Glomerular visceral epithelial cell (primary cell): Measurements from ENCODE around the gene KIF23.
A peak's percentile ranks its signal among the peaks of the same experiment; 100 is the strongest.

Experiments used
- DNase-seq: peaks from one replicate; pipeline ENCODE4 v3.0.0-alpha.2; 2016; ENCODE audit errors: extremely low spot score

KIF23 gene

DNA sequence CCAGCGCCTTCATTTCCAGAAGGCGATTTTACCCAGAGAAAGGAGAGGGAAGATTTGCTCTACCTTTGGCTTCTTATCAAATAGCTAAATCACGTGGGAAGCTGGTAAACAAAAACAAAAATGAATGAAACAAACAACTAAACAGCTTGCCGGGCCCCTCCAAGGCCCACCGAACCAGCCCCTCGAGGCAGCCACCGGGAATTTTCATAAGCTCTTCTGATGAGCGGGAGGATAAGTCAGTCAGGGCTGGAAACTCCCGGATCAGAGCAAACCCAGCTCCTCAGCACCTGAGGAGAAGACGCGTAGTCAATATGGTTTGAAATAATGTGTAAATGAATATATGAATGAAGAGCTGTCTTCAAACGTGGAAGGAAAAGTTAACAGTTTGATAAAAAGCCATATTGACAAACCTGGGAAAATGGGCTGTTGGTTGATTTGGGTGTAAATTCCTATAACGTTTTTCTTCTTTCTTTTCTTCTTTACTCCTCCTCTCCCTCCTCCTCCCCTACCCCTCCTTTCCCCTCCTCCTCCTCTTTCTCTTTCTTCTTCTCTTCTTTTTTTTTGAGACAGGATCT, 49.1 kb downstream of the KIF23 start:
- DNase-seq: no peak

DNA sequence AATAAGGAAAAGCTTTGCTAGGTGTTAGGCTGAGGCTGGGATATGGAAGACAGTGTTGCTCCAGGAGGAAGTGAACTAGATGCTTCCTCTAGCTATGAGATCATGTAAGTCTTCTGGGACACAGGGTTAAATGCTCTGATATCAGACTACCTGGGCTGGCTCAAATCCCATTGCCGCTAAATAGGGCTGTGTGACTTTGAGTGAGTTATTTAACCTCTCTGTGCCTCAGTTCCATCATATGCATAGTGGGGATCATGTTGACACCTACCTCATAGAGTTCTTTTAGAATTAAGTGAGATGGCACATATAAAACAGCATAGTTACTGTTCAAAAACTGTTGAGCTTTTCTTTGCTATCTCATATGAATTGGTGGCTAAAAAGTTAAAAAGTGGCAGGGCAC, 51.1 kb downstream of the KIF23 start:
- DNase-seq: no peak

DNA sequence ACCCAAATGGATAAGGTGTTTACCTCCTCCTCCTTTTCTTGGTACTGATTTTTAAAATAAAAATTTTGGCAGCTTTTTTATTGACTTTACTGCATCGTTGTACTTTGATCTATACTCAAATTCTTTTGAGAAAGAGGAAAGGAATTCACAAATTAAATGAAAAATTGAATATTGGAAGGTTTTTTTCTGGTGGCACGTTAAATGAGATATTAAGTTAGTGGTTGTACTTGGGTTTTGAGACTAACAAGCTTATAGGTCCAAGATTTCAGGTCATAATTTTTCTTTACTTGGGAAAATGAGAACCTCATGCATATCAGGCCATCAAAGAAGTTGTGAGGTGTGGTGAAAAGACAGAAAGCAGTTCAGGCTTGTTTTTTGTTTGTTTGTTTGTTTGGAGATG, 52.6 kb downstream of the KIF23 start:
- no peak for DNase-seq

DNA sequence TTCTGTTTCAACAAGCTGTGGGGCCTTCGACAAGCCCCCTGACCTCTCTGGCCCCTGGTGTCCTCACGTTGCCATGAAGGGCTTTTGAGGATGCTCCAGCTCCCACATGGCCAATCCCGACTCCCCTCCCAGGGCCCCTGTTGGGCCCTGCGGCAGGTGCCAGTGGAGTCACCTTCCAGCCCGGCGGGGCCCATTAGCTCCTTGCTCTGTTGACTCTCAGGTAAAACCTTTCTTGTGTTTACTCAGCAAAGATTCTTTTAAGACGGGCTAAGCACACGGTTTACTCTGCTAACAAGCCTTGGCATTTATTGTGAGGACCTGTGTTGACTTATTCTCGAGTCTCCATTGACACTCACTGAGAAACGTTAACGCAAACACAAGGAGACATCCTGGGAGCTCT, 53.5 kb downstream of the KIF23 start:
- DNase-seq: no peak

DNA sequence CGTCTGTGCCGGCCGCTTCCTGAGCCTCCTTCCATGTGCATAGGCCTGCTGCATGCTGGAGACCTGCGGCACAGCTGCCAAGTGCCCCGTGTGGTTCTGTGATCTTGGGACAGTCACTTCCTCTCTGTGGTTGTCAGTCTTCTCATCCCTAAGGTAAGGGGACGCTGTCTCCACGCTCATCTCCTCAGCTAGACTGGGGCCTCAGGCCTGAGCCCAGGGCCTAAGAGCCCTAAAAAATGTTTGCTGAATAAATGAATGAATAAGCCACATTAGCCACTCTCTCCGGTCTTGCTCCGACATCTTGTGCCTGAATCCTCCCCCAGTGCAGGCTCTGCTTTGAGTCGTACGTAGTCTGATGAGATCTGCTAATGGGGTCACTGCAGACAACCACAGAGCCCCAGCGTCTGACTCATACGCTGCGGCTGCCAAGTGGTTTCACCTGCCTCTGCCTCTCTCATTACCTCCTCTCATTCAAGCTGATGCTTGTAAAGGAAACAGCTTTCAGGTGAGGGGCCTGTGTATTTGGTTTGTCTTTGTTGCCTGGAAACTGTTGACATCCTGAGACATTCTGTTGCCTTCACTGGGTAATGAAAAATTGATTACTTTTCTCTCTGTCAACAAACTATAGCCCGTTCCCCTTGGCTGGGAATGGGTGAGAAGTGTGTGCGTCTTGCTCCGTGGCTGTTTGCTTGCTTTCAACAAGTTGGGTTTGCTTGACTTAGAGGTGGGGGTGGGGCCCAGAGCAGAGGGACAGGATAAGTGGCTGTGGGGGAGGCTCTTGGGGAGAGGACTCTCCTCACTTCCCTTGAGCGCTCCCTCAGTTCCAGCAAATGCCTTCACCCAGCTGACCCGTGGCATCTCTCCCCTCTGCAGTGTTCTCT, 54.3 kb downstream of the KIF23 start:
- peak; percentile 93 for DNase-seq

DNA sequence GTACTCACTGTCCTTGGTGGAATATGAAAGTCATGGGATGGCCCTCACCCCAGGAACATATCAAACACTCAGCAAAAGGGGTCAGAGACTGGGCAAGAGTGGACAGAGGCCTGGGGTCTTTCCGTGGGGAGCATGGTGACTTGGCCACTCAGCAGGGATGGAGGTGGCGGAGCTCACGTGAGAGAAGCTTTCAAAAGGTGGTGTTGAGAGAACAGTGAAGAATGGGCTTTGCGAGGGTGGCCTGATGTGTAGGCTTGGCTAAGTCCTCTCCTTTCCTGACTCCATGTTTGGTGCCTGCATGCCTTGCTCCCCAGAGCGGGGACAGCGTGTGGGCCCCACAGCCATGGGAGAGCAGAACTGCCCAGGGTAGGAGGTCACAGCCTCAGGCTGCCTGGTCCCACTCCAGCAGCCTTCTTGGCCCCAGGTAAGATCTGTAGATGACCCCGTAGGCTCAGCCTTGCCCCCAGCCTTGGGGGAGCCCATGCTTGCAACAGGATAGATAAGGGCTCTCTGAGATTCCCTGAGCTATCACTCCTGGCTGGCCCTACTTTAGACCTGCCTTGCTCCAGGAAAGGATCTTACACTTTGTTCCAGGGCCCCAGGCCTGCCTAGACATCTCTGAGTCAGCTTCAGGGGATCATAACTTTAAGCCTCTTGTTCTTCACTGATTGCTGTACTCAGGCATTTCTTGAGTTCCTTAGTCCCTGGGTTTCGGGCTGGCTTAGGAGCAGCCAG, 55.5 kb downstream of the KIF23 start:
- DNase-seq: no peak

DNA sequence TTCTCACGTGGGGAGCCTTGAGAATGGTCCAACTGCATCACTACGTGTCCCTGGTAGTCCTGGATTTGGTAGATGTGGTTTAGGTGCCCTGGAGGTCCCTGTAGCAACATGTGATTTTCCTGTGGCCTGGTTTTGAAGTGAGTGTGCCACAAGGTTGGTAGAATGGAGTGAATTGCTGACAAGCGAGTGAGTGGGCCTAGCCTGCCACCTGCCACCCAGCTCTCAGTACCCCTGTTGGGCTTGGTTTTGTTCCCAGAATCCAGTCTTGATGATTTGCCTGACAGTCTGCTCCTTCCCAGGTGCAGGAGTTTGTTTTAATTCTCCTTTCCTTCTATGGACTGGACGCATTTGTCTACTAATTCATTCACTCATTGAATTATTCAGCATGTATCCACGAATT, 57.9 kb downstream of the KIF23 start:
- DNase-seq: no peak

DNA sequence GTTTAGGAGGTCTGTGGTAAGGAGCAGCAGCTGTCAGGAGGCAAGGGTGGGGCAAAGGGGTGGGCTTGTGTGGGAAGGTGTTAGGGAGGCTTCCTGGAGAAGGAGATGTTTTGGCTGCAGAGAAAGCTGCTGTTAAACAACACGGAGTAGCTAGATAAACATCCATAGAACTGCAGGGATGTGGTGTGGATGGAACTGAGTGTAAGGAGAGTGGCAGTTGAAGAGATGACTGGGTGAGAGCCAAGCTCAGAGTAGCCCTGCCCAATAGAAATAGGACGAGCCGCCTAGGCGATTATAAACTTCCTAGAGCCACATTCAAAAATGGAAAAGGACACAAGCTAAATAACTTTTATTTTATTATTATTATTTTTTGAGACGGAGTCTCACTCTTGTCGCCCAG, 58.4 kb downstream of the KIF23 start:
- no peak for DNase-seq

DNA sequence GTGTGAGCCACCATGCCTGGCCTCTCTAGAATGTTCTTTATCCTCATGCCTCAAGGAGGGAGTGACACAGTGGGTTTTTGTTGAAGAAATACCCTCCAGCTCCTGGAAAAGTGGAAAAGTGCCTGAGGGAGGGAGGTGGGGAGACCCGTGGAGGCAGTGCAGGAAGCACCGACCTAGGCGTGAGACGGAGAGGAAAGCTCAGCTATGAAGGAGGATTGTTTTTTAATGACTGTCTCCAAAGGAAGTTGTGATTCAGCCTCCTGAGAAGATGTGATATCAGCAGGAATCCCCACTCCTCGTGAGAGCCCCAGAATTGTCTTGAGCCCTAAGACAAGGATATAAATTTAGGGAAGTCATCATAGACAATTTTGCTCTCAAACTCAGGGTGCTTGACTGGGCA, 60.1 kb downstream of the KIF23 start:
- DNase-seq: no peak

DNA sequence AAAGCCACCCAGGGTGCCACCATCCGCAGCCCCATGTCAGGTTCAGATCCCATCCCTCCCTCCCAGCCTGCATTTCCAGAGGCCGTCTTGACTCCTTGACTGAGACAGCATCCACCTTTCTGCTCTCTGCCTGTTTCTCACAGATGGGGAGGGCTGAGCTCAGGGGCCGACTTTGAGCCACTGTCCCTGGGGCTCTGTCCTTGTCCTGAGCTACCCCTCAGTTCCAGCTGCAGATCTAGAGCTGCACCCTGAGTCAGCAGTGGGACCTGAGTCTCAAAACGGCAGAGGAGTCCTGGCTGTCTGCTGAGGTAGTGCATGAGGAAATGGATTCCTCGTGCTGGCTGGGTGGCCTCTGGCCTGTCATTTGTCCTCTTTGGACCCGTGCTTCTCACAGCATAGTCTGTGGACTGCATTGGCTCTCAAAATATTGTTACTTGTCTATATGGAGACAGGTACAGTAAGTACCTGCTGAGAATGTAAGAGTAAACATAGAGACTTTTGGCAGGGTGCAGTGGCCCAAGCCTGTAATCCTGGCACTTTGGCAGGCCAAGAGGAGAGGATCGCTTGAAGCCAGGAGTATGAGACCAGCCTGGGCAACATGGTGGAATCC, 60.8 kb downstream of the KIF23 start:
- DNase-seq: no peak

DNA sequence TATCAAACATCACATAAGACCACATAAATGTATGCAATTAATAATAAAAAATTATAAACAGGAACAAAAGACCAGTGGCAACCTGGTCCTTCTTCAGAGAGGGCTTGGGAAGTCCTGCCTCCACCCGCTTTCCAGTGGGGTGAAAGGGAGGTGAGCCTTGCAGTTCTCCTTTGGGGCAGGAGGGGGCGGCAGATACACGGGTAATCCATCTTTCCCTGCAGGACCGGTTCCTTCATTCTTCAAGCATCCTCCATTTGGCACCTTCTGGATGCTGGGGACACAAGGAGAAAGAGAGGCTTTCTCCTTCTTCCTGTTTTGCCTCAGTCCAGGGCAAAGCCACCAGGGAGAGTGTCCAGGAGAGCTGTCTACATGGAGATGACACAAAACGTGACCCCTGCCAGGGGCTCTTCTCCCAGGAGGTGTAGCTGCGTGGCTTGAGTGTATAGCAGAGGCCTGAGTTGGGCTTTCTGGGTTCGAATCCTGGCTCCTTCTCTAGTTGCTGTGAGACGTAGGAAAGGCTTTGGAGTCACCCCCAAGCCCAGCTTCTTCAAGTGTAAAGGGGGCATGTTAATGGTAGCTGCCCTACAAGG, 61.7 kb downstream of the KIF23 start:
- DNase-seq: peak; percentile 77

DNA sequence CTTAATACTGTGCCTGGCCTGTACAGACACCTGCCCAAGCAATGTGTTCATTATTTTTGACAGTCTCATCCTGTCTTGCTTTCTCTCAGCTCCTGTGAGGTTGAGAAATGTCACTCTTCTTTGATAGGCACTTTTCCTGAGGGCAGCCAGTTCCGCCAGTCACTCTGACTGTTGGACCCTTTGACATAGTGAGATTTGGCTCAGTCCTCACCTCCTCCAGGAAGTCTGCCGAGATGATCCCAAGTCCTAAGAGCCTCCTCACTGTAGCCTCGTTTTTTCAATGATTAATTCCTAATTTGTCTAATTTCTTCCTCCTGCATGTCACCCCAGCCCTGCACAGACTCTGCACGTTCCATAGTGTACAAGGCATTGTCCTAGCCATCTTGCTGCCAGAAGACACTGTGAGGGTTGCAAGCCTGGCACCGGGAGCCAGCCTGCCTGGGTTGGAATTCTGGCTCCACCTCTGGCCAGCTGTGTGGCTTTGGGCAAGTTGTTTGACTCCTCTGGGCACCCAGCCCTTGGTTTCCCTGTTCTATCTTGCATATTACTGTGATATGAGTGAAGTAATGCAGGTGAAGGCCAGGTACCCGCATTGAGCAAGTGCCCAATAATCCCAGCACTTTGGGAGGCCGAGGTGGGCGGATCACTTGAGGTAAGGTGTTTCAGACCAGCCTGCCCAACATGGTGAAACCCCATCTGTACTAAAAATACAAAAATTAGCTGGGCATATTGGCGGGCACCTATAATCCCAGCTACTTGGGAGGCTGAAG, 62.7 kb downstream of the KIF23 start:
- no peak for DNase-seq

DNA sequence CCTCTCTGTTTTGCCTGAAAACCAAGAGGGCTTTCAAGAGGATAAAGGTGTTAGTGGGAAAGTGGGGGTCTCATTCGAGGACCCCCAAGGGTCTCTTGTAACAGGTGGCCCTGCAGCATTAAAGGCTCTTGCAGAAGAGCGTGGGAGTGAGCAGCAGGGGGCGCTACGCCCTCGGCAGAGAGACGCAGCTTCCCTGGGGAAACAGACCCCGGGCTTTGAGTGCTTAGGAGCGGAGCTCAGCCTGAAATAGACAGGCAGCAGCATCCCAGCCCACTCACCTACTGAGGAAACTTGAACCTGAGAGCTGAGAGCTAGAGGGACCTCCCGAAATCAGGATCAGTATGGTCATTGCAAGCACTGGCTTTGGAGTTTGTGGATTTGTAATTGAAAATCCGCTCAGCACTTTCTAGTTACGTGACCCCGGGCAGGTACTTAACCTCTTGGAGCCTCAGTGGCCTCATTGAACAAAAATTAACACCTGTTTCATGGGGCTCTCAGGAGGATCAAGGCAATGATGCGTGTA, 64.2 kb downstream of the KIF23 start:
- DNase-seq: peak; percentile 51

DNA sequence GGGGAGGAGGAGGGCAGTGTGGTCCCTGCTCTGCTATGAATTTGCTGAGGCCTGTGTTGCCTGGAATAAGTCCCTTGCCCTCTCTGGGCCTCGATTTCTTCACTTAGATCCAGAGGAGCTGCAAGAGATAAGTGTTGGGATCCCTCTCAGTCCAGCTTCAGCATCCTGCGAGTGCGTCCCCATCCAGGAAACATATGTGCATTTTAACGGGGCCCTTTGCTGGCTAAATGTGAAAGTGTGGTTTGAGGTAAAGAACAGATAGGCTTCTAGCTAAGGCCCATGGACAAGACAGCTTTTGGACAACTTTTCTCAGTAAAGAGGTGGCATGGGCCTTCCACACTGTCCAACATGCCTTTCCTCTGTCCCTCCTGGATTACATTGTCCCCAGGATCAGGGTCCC, 64.9 kb downstream of the KIF23 start:
- DNase-seq: no peak

DNA sequence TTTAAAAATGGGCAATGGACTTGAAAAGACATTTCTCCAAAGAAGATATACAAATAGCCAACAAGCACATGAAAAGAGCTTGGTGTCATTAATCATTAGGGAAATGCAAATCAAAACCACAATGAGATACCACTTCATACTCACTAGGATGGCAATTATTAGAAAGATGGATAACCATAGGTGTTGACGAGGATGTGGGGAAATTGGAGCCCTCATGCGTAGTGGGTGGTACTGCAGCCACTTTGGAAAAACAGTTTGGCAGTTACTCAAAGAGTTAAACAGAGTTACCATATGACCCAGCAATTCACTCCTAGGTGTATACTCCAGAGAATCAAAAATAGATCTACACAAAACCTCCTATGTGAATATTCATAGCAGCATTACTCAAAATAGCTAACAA, 65.8 kb downstream of the KIF23 start:
- DNase-seq: no peak

DNA sequence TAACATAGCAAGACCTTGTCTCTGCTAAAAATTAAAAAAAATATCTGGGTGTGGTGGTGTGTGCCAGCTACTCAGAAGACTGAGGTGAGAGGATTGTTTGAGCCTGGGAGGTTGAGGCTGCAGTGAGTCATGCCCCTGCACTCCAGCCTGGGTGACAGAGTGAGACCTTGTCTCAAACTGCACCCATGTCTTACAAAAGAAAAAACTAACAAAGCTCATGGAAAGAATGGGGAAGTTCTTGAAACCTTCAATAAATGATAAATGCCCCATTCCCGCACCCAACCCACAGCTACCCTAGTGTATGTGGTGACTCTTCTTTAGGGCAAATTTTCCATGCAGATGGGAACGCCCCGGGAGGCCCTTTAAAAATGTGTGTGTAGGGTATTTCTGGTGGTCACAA, 66.8 kb downstream of the KIF23 start:
- no peak for DNase-seq

DNA sequence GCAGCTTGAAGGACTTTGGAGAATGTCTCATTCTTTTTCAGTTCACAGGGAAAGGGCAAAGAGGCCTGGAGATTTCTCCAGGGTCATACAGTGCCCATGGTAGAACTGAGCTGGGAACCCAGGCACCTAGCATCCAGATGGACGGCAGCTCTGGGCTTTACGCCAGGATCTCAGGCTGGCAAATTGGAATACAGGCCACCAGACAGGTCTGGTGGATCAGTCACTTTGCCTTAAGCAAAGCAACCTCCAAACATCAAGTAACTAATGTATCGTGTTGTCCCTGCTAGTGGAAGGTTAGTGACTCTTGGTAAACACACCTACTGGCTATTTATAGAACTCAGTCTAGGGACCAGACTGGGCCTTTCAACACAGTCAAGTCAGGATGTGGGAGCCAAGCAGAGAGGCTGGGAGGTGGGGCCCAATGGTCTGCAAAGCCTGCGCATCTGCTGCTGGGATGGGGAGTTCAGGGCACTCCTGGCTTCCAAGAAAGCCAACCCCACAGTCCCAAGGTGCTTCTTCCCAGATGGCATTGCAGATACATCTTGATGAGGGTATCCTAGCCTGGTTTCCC, 68.6 kb downstream of the KIF23 start:
- no peak for DNase-seq

DNA sequence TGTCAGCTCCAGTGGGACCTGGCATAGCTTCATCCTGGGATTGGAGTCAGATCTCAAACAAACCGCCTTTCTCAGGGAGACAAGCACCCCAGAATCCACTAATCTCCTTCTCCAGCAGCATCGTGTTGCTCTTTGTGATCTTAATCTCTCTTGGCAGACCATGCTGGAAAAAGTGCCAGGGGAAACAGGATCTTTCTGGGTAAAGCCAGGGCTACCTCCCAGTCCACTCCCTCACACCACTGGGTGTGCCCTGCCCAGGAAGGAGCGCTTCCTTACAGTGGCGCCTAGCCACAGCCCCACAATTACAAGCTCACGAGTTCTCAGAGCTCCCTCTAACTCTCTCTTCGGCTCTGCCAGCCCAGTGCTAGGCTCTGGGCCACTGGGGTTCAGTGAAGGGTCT, 70.7 kb downstream of the KIF23 start:
- DNase-seq: no peak

DNA sequence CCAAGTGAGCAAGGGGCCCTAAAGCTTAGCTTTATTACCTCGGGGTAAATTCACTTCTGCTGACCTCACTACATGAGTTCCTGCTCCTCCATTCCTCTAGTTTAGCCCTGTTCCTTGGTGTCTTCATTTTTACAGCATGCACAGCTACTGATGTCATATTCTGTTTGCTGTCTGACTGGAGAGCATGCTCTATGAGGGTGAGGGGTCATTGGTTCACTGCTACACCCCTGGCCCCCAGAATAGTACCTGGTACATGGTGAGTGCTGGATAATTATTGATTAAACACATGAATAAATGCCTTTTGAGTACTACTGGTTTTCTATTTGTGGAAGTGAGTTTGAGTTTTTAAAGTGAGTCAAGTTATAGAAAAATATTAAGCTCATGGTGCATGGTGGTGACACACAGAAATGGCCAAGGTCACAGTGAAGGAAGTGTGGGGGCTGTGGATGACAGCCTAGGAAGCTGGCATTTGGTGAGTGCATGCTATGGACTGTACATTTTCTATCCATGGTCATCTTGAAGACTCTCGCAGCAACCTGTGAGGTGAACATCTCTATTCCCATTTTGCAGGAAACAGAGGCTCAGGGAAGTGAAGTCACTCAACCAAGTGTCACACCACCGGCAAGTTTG, 72.4 kb downstream of the KIF23 start:
- DNase-seq: no peak

DNA sequence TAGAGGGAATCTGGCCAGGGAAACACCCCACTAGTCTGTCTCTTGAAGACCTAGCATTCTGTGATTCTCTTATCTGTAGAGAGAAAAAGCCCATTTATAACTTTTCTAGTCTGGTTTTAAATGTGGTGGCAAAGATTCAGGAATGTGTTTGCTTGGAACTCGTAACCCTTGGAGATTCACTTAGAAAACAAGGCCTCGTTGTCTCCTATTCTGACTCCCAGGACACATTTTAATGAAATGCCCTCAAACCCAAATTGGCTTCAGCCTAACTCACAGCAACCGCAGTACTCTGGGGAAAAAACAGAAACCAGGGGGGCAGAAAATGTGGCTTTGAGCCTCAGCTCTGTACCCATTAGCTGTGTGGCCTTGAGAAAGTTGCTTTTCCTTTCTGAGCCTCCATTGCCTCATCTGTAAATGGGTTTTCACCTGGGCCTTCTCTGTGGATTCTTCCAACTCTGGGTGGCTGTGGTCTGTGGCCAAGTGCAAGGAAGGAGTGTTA, 75.0 kb downstream of the KIF23 start:
- DNase-seq: no peak
